Measurements from ENCODE around the gene CETP. TPM values are rescaled to one million over a fixed set of nuclear protein-coding genes. Genes with fewer than 3 reads are reported as not detected.

CETP gene
- total RNA-seq, 4 donors from 2014 or later = not detected

DNA sequence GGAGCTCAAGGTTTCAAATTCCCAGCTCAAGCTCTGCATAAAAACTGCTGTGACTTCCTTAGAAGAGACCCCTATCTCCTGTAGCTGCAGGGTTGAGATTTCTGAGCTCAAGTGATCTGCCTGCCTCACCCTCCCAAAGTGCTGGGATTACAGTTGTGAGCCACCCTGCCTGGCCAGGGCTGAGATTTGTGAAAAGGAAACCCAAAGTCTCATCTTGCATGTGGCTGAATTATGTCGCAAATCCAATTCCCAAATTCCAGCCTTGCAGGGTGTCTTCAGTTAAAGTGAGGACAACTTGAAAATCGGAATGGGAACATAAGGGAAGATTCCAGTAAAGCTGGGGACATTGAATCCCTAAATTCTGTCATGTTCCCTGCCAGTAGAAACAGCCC, 14.2 kb upstream of the CETP start:
- Histone ChIP-seq H3K4me3 (no peak overlapping the region), H3K36me3 (peaks cover 0 to 39% of the 10 kb centered on the region in 2 donors), H3K4me1 (no peaks in the 10 kb centered on the region), H3K27me3 (no peaks in the 10 kb centered on the region), H3K9me3 (no peaks in the 10 kb centered on the region), H3K27ac (no peak overlapping the region)
- in situ Hi-C loops (cut with MboI; ENCODE audit: low sequenced_read_pairs in 4 of 4) (no loop called here), intact Hi-C loops (cut with DNase I; ENCODE audit: low total_unique reads) (no loop called here)
- DNase-seq = no peak
- TF ChIP-seq, protein P1, sequence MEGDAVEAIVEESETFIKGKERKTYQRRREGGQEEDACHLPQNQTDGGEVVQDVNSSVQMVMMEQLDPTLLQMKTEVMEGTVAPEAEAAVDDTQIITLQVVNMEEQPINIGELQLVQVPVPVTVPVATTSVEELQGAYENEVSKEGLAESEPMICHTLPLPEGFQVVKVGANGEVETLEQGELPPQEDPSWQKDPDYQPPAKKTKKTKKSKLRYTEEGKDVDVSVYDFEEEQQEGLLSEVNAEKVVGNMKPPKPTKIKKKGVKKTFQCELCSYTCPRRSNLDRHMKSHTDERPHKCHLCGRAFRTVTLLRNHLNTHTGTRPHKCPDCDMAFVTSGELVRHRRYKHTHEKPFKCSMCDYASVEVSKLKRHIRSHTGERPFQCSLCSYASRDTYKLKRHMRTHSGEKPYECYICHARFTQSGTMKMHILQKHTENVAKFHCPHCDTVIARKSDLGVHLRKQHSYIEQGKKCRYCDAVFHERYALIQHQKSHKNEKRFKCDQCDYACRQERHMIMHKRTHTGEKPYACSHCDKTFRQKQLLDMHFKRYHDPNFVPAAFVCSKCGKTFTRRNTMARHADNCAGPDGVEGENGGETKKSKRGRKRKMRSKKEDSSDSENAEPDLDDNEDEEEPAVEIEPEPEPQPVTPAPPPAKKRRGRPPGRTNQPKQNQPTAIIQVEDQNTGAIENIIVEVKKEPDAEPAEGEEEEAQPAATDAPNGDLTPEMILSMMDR (IDR thresholded peaks at IDR 0.05 in 4 of 5, conservative IDR thresholded peaks at IDR 0.05 in 1 of 5) = no peak
- TF ChIP-seq POLR2A (IDR thresholded peaks at IDR 0.05) = no peak
- no peak for ATAC-seq

DNA sequence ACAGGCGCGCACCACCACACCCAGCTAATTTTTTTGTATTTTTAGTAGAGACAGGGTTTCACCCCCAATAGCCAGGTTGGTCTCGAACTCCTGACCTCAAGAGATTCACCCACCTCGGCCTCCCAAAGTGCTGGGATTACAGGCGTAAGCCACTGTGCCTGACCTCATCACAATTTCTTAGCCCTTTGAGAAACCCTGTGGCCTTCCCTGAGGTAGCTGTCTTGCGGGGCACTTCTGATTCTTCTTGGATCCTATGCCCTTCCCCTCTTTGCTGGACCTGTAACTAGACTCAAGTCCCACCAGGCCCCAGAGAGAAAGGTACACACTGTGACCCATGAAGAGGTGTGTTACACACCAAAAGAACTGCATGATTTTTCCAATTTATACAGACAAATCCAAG, 13.5 kb upstream of the CETP start:
- H3K27me3 ChIP-seq = no peaks in the 10 kb centered on the region
- no peak for TF ChIP-seq POLR2A (IDR thresholded peaks at IDR 0.05)
- TF ChIP-seq, protein P1 (IDR thresholded peaks at IDR 0.05 in 4 of 5, conservative IDR thresholded peaks at IDR 0.05 in 1 of 5) = no peak
- no peak overlapping the region for H3K27ac ChIP-seq
- H3K4me3 ChIP-seq = no peak overlapping the region
- DNase-seq (no peak), ATAC-seq (no peak)
- in situ Hi-C loops (cut with MboI; ENCODE audit: low sequenced_read_pairs in 4 of 4) (no loop called here), intact Hi-C loops (cut with DNase I; ENCODE audit: low total_unique reads) (no loop called here)
- H3K4me1 ChIP-seq = no peaks in the 10 kb centered on the region
- no peaks in the 10 kb centered on the region for H3K9me3 ChIP-seq
- H3K36me3 ChIP-seq = peaks cover 0 to 32% of the 10 kb centered on the region in 2 donors

DNA sequence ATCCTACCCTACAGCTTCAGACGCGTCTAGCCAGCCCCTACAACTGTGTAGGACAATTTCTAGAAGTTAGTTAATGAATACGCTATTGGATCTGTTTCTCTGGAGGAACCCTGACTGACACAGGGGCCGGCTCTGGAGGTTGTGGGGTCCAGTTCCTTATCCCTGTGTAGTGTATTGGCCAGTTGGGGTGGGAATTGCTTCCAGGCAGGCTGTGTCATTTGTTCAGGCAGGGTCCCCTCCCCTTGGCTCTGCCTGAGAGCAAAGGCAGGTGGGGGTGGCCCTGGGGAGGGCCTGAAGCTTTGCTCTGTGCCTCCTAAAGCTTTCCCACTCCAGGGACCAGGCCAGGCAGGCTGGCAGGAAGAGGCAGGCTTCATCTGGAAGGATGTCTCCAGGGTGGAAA, 11.7 kb upstream of the CETP start:
- ATAC-seq = no peak
- intact Hi-C loops (cut with DNase I; ENCODE audit: low total_unique reads) = no loop called here
- TF ChIP-seq, protein P1 (IDR thresholded peaks at IDR 0.05 in 4 of 5, conservative IDR thresholded peaks at IDR 0.05 in 1 of 5) = no peak
- TF ChIP-seq POLR2A (IDR thresholded peaks at IDR 0.05) = no peak
- Histone ChIP-seq H3K9me3 (no peaks in the 10 kb centered on the region), H3K4me1 (no peaks in the 10 kb centered on the region), H3K4me3 (no peak overlapping the region), H3K27ac (no peak overlapping the region), H3K27me3 (no peaks in the 10 kb centered on the region), H3K36me3 (peaks cover 0 to 14% of the 10 kb centered on the region in 2 donors)
- DNase-seq = no peak
- in situ Hi-C loops (cut with MboI; ENCODE audit: low sequenced_read_pairs in 4 of 4) = loop anchor here in 3 of 4 donors (10.0 kb wide), 2 partner anchors 75 to 85 kb away; partner anchors contain the start of gene SLC12A3 (in 2 of the 3)

DNA sequence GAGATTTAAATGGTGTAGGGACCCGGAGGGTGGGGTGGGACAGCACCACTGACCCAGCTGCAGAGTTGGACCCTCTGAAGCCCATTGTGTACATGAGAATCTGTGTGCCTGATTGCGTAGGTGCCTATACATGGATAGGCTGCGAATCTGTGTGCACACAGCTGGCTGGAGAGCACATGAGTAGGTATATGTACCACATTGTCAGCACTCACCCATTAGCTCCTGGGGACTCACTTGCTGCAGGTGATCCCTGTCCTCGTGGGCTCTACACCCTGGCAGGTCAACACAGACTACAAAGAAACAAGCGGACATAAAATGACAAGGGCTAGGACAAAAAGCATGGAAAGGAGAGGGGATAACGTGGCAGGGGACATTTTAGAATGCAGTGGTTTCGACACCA, 11.3 kb upstream of the CETP start:
- Histone ChIP-seq H3K36me3 (peaks cover 0 to 10% of the 10 kb centered on the region in 2 donors), H3K27me3 (no peaks in the 10 kb centered on the region), H3K27ac (no peak overlapping the region), H3K4me3 (no peak overlapping the region), H3K4me1 (no peaks in the 10 kb centered on the region), H3K9me3 (no peaks in the 10 kb centered on the region)
- in situ Hi-C loops (cut with MboI; ENCODE audit: low sequenced_read_pairs in 4 of 4) (loop anchor here in 3 of 4 donors (10.0 kb wide), 2 partner anchors 76 to 86 kb away; partner anchors contain the start of gene SLC12A3 (in 2 of the 3)), intact Hi-C loops (cut with DNase I; ENCODE audit: low total_unique reads) (no loop called here)
- TF ChIP-seq, protein P1 (IDR thresholded peaks at IDR 0.05 in 4 of 5, conservative IDR thresholded peaks at IDR 0.05 in 1 of 5) = no peak
- TF ChIP-seq POLR2A (IDR thresholded peaks at IDR 0.05) = no peak
- DNase-seq (no peak), ATAC-seq (no peak)
